Inferior parietal cortex (tissue), 1 donor: Measurements from ENCODE around the gene SLC39A11.

ENCODE experiments used
- DNase-seq: peaks from one replicate; pipeline ENCODE4 v3.0.0-alpha.2; 2016; ENCODE audit errors: extremely low spot score

The SLC39A11 gene

DNA sequence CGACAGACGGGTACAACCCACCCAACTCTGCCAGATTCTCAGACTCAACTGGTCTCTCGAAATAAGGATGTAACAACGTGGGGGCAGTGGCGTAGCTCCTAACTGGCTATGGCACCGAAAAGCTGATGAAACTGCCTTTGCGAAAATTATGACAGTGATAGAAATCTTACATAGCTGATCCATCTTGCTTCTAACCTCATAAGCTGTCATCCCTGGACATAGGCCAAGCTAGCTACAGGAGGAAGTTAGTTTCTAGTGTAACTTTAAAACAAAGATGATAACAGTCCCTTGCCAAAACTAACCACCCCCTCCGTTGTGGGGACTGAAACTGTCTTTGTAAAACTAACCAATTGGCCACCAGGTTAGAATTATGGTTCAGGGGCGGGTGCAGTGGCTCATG lies 220.1 kb downstream of the SLC39A11 start:
- no peak for DNase-seq

DNA sequence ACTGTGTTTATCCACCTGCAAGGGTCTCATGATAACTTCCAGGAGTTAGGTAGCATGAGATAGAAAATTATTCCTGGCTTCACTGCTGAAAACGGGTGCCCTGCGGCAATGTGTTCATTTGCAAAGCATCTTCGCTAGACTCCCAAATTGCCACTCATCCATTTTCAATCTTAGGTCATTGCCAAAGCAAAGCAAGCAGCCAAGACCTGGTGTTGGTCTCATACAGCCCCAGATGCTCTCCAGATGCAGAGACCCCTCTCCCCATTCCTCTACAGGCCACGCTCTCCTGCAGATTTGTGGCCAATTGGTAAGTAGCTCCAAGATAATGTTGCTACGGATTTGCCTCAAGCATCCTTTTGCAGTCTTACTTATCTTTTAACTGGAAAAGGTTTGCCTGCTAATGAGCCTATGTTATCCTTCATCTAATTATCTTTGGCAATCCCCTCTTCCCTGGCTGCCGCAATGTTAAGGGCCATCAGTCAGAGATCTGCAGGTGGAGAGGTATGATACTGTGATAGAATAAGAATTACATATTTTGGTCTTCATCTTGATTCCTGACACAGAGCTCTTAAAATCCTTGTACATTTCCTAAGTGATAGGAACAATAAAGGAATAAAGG lies 222.0 kb downstream of the SLC39A11 start:
- no peak for DNase-seq

DNA sequence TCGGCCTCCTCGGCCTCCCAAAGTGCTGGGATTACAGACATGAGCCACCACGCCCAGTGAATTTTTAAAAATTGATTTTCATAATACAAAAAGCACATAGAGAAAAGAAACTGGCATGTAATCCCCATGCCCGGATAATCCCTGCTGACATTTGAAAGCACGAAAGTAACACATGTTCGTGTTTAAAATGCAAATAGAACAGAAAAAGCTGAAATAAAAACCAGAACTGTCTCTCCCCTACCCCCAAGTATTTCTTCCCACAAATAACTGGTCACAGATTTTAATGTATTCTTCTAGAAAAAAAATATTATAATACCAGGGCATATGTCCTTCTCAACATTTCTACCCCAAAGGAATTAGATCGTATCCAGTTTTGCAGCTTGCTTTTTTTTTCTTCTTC lies 222.9 kb downstream of the SLC39A11 start:
- DNase-seq: no peak

DNA sequence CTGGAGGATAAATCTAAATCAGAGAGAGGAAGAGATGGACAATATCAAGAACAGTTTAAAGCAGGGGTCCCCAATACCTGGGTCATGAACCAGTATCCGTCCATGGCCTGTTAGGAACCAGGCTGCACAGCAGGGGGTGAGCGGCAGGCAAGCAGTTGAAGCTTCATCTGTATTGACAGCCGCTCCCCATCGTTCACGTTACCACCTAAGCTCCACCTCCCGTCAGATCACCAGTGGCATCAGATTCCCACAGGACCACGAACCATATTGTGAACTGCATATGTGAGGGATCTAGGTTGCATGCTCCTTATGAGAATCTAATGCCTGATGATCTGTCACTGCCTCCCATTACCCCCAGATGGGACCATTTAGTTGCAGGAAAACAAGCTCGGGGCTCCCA lies 226.5 kb downstream of the SLC39A11 start:
- DNase-seq: no peak

DNA sequence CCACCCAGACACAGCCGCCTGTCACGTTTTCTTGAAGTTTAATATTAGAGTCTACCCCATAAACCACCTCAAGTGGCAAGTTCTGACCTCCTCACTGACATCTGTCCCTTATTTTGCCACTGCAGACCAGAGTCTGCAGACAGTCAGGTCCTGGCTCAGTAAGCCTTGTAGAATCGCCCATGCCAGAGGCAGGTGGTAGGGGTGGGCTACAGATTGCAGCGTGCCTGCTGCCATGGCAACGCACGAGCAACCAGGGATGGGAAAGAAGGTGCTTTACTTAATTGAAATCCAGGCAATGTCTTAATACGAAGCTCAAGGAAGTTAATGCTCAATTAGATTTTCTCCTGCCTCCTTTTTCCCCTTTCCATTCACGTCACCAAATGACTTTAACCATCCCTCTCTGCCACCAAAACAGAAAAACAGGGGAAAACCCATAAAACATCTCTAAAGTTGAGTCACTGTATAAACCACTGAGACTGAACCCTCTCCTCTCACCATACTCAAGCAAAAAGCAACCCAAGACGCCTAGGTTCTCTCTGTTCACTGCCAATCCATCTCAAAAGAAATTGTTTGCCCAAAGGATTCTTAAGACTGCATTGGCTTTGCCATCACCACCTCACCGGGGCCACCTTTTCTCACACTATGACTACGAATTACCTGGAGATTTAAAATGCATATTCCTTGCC lies 228.8 kb downstream of the SLC39A11 start:
- DNase-seq: no peak

DNA sequence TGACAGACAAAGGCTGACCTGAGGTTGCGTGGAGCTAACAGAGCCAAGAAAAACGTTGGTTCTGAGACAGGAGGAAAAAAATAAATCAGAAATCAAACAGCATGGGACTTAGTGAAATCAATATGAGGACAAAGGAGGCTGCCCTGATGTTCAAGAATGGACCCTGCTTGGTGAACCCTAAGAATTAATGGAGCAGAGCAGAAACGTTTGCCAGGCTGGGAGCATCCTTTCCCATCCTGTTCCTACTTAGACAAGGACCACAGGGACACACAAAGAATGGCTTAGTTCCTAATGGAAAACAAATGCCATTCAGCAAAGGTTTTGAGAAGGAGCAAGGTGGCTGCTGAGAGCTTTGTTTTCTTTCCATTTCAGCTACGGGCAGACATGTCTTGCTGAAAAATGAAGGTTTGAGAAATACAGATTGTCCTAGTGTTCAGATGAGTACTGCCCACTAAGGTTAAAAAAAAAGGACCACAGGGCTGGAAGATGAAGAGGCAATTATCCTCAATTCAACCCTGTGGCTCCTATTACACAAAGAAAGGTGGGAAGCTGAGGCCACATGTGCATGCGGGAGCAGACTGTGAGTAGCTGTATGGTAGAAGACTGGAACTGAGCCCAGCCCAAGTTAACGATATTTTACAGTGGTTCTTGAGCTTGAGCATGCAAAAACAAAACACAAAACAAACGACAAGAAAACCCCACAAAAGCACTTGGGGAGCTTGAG lies 230.1 kb downstream of the SLC39A11 start:
- DNase-seq: no peak

DNA sequence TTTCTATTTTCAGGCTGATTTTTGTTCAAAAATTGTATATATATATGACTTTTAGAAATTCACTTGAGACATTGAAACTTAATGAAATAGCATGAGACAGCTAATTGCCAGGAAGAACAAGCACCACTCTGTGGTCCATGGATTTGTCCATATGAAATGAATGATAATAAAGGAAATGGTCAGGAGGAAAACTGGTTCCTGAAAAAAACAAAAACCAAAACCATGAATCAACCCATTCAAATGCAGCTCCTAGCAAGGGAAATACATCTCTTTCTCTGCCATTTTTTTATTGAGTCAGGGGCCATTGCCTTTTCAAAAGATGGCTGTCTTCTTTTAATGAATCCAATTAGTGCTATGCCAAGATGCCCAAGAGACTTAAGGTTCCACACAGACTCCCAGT lies 230.7 kb downstream of the SLC39A11 start:
- DNase-seq: no peak

DNA sequence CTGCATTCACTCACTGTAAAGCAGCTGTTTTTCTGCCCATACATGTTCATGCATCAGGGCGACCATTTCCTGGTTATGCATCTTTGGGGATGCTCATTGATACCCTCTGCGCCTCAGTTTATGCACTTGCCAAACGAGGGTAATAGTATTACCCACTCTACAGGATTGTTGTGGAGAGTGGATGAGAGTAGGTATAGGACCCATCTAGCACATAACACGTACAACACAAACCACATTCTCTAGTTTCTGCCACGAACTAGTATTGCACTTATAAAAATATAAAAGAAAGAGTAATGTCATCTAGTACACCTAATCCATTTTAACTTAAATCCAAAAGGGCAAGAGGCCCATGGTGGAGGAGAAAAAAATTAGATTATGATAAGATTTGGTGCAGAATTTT lies 231.7 kb downstream of the SLC39A11 start:
- no peak for DNase-seq

DNA sequence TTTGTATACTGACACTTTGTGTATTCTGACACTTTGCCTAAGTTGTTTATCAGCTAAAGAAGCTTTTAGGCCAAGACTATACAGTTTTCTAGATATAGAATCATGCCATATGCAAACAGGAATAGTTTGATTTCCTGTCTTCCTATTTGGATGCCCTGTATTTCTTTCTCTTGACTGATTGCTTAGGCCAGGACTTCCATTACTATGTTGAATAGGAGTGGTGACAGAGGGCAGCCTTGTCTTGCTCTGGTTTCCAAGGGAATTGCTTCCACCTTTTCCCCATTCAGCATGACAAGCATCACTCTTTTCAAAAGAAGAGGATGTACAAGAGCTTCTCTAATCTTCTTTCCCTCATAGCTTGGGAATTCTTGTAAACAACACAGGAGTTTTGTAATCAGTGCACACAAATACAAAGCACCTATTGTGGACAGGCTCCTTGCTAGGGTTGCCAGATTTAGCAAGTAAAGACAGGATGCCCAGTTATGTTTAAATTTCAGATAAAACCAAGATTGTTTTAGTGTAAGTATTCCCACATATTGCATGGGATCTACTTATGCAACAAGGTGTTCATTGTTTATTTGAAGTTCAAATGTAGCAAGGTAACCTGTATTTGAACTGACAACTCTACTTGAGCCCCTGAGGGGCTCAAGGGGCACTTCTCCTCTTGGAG lies 233.5 kb downstream of the SLC39A11 start:
- DNase-seq: no peak

DNA sequence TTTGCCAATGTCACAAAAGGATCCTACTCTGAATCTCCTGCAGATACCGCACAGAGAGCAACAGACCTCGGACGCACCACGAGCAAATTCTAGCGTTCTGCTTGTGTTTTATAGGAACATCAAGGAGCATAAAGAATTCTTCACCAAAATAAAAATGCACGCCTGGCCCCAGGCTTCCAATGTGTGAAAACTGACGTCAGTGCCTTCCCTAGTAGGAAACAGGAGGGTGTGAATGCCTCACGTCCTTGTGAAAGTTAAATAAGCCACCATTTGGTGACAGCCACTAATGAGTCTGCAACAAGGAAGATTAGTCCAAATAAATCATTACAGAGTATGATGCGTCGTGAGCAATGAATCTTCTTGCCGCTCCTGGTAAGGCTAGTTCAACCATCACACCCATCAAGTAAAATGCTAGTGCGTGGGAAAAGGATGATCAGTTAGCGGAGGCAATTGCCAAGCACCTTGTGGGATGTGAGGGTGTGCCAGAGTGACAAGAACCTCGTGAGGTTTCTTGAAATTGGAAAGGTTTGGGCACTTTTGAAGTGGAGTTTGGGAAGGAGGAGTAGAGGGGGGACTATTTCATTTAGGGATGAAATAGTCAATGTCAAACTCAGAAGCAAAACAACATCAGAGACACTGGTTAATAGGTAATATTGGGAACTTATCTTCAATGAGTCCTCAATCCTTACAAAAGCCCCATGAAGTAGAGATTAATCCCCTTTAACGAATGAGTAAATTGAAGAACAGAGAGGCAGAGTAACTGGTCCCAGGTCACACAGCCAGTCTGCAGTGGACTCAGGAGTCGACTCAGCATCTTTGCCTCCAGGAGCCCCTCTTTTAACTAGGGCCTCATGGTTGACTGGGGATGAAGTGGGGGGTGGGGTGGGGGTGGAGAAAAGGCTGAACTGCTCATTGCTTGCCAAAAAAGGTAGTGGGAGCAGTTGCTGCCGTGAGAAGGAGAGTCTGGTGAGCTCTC lies 238.8 kb downstream of the SLC39A11 start:
- peak; percentile 61 for DNase-seq

DNA sequence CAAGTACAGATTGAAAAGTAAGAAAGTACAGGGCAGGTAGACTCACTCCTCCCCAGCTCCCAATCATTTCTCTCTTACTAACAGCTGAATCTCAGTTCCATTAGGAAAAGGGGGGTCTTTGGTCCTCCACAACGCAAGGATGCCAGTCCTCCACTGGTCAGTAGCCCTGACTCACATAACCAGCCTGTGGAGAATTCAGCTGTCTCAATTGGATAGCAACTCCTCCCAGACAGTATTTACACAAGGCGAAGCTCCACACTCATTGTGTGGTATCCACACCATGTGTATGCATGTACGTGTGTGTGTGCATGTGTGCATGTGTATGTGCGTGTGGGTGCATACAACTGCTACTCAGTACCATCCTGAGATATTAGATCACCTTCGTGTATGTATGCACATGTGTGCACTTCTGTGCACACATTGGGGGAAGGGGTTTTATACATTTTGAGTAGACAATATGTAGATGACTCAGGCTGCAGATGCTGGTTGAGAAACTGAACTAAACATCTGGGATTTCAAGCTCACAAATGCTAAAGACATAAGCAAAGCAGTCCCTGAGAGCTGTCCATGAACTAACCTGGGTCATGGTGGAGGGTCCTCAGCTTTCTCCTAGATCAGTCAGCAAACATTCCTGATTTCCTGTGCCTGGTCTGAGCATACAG lies 240.1 kb downstream of the SLC39A11 start:
- no peak for DNase-seq

DNA sequence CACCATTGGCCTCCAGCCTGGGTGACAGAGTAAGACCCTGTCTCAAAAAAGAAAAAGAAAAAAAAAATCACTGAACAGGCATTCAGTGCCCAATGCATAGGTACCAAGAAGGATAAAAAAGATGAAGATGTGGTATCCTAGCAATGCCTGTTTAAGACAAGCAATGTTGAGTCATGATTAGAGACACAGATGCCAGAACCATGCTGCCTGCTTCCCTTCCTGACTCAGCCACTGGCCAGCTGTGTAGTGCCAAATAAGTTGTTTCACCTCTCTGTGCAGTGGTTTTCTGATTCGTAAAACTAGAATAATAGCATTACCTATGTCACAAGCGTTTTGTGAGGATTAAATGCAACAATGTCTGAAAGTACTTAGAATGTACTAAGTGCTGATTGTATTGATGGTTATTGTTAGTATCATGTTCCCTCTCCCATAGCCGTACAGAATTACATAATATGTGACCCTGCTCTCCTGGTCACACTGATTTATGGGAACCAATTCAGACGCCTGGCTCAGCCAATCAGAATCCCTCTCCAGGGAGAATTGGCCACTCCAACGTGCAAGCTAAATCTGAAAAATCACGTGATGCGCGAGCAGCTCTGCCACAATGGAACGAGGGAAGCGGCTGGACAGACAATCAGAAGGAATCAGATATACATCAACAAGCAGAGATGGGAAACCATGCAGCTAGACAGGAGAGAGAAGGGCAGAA lies 241.9 kb downstream of the SLC39A11 start:
- no peak for DNase-seq

DNA sequence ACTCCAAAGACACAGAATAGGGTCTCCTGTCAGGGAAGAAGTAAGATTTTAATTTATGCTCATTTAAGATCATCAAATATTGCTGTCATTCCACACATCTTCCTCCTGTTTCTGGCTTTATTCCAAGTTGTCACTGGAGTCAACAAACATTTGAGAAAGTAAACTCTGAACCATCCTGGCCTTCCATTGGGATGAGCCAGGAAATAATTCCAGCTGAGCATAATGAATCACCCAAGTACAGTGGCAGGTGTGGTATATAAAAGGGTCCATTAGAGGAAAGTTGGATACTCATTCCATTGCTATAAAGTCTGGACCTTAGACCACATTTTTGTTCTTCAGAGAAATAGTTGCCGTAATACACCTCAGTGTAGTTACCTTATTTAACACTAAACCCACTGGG lies 246.1 kb downstream of the SLC39A11 start:
- no peak for DNase-seq

DNA sequence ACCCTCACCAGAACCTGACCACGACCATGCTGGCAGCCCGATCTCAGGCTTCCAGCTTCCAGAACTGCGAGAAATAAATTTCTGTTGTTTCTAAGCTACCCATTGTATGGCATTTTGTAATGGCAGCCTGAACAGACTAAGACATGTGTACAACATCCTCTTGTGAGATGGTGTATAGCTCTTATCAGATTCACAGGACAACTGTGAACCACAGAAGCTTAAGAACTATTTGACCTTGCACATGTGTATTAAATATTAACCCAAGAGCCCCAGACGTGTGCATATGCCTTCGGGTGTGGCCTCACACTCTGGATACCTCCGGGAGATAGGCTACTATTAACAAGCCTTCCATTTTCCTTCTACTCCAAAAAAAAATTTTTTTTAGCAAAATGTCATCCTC lies 248.9 kb downstream of the SLC39A11 start:
- DNase-seq: no peak

DNA sequence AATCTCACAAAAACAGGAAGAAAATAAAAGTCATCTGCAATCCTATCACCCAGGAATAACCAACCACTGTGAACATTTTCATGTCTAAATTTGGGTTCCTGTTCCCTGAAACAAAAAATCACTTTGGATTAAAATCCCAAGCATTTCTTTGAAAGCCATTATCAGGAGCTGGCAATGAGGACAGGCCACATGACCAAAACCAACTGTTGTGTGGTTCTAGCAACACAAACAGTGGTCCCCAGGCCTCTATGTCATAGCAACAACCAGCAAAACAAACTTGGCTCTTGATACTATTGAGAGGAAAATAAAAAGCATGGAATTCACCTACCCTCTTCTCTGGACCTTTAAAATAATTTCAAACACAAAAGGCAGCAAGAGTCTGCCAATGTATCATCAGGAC lies 252.5 kb downstream of the SLC39A11 start:
- no peak for DNase-seq

DNA sequence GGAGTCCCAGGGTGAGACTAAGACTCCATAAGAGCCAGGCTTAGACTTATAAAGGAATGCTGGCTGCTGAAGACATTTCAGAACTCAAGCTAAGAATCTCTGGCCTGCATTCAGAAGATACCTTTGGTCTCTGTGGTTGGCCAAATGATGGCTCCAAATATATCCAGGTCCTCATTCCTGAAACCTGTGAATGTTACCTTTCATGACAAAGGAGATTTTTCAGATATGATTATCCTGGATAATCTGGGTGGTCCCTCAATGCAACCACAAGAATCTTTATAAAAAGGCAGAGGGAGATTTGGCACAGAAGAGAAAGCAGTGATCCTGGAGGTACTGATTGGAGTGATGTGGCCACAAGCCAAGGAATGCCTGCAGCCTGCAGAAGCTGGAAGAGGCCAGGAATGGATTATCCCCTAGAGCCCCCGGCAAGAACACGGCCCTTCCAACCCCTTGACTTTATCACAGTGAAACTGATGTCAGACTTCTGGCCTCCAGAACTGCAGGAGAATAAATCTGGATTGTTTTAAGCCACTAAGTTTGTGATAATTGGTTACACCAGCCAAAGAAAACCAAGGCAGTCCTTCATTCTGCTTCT lies 253.3 kb downstream of the SLC39A11 start:
- no peak for DNase-seq

DNA sequence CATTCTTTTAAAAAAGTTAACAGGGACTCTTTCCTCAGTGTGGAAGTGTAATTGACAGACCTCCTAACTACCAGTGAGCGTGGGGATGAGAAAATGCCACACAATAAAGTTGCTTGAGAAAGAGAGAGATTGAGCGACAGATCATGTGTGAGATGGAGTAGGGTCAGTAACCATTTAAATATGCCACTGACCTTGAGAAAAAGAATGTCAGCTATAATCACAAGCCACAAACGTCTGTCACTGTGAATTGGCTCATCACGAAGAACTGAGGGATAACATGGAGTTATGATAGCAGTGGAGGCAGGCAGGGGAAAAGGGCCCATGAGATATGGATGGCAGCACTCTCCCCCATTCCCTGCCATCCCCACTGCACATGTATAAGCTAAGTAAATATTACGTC lies 253.9 kb downstream of the SLC39A11 start:
- no peak for DNase-seq

DNA sequence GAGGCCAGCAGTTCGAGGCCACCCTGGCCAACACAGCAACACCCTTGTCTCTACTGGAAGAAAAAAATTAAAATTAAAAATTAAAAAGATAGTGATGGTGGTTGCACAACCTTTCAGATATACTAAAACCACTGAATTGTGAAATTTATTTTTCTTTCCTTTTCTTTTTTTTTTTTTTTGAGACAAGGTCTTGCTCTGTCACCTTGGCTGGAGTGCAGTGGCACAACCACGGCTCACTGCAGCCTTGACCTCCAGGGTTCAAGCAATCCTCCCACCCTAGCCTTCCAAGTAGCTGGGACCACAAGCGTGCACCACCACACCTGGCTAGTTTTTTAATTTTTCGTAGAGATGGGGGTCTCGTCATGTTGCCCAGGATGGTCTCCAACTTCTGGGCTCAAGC lies 254.4 kb downstream of the SLC39A11 start:
- no peak for DNase-seq

DNA sequence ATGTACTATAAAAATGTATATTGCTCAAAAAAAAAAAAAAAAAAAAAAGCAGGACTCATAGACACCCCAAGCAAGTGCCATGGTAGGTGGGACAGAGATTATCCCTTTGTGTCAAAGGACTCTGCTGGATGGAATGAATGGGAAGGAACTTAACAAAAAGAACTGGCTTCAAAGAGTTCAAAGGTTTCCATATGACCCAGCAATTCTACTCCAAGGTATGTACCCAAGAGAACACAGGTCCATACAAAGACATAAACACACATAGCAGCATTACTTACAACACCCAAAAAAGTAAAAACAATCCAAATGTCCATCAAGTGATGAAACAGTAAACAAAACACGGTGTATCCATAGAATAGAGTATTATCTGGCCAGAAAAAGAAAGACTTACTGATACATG lies 255.2 kb downstream of the SLC39A11 start:
- DNase-seq: no peak
